Rectal smooth muscle tissue (tissue), 1 donor: ENCODE data around the gene FSTL5.

Source experiments
- H3K27ac ChIP-seq: one replicate; pipeline ENCODE4 v1.7.0; 2013; ENCODE audit warnings: low read depth, low read length, inconsistent platforms
- H3K27me3 ChIP-seq: one replicate; pipeline ENCODE4 v1.7.0; 2013; ENCODE audit warnings: low read length; ENCODE audit not compliant: control insufficient read depth, insufficient read depth
- H3K36me3 ChIP-seq: one replicate; pipeline ENCODE4 v1.7.0; 2013; ENCODE audit warnings: low read length; ENCODE audit not compliant: control insufficient read depth, insufficient read depth
- H3K4me1 ChIP-seq: one replicate; pipeline ENCODE4 v1.7.0; 2013; ENCODE audit warnings: low read length; ENCODE audit not compliant: control insufficient read depth, insufficient read depth
- H3K4me3 ChIP-seq: one replicate; pipeline ENCODE4 v1.7.0; 2013; ENCODE audit warnings: low read length
- H3K9ac ChIP-seq: one replicate; pipeline ENCODE4 v1.7.0; 2013; ENCODE audit warnings: low read length

The FSTL5 gene

DNA sequence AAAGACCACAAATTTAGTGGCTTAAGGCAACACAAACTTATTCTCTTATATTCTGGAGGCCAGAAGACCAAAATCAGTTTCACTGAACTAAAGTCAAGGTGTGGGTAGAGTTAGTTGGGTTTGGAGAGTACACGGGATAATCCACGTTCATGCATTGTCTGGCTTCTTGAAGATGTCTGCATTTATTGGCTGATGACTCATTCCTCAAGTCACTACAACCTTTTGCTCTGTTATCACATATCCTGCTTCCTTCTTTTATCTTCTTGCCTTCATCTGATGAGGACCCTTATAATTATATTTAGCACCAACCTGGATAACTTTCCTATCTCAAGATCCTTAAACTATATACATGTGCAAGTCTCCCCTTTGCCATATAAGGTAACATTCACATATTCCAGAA is 590.0 kb downstream of the FSTL5 start:
- H3K9ac ChIP-seq: no peak overlapping the region
- no peaks in the 10 kb centered on the region for H3K4me1 ChIP-seq
- H3K36me3 ChIP-seq: no peaks in the 10 kb centered on the region
- no peak overlapping the region for H3K4me3 ChIP-seq
- H3K27me3 ChIP-seq: no peaks in the 10 kb centered on the region
- H3K27ac ChIP-seq: no peak overlapping the region

- no peaks in the 10 kb centered on the region for H3K4me1 ChIP-seq
- H3K27ac ChIP-seq: no peak overlapping the region
- H3K4me3 ChIP-seq: no peak overlapping the region
- H3K36me3 ChIP-seq: no peaks in the 10 kb centered on the region
- no peaks in the 10 kb centered on the region for H3K27me3 ChIP-seq
- no peak overlapping the region for H3K9ac ChIP-seq
Observed at GRCh38 chr4:161564230-161564834, 599.5 kb downstream of the FSTL5 start.

DNA sequence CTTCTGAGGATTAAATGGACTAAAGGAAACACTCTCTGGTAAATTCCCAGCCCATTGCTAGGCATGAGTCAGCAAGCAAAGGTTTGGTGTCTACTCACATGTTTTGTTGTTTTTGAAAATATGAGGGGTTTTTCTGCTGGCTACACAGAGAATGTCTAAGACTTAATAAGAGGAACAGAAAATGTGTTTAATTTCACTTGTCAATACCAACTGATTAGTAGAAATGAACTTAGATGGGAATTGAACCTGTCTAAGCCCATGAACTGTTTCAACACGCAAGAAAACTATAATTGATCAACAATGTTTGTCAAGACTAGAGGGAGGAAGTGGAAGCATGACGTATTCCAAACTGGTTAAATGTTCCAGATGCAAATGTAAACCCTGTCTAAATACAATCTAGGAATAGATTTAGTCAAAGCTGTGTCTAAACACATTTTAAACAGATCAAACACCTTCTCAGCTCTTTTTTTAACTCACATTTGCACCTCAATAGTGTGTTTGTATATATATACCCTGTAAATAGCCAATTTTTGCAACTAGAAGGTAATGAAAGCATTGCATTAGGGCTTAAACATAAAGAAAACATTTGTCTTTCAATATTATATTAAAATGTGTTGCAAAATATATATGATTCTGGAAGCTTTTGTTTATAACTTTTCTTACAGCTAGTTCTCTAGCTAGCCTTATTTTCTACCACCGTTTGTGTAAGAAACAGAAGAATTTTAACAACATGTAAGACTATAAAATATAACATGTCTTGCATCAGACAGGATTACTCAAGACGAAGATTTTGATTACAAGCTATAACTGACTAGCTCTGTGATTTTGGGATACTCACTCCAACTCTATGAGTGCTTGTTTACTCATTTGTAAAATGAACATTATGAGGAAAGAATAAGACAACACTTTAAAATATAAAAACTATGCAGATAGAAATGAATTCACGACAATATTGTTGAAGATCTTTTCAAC is 607.8 kb downstream of the FSTL5 start:
- Histone ChIP-seq H3K9ac (no peak overlapping the region), H3K36me3 (no peaks in the 10 kb centered on the region), H3K27me3 (no peaks in the 10 kb centered on the region), H3K4me1 (no peaks in the 10 kb centered on the region), H3K27ac (no peak overlapping the region), H3K4me3 (no peak overlapping the region)

- Histone ChIP-seq H3K36me3 (no peaks in the 10 kb centered on the region), H3K4me3 (no peak overlapping the region)
Observed at GRCh38 chr4:161554372-161554990, 609.3 kb downstream of the FSTL5 start.

DNA sequence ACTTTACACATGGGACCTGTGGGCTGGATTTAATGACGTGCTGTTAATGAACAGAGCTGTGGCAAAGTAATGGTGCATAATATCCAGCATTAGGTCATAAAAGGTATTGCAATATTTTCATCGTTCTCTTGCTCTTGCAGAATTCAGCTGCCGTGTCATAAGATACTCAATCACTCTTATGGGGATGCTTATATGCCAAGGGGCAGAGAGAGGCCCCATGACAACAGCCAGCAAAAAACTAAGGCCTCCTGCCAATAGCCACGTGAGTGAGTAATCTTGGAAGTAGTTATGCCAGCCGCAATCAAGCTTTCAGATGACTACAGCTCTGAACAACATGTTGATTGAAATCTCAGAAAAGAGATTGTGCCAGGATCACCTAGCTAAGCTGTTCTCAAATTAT is 616.9 kb downstream of the FSTL5 start:
- no peaks in the 10 kb centered on the region for H3K4me1 ChIP-seq
- no peaks in the 10 kb centered on the region for H3K27me3 ChIP-seq
- no peak overlapping the region for H3K4me3 ChIP-seq
- no peaks in the 10 kb centered on the region for H3K36me3 ChIP-seq
- H3K27ac ChIP-seq: no peak overlapping the region
- no peak overlapping the region for H3K9ac ChIP-seq

More at GRCh38 chr4:161554372-161554990, 609.3 kb downstream of the FSTL5 start:
- H3K9ac ChIP-seq: no peak overlapping the region
- H3K27me3 ChIP-seq: no peaks in the 10 kb centered on the region
- H3K4me1 ChIP-seq: no peaks in the 10 kb centered on the region
- H3K27ac ChIP-seq: no peak overlapping the region

DNA sequence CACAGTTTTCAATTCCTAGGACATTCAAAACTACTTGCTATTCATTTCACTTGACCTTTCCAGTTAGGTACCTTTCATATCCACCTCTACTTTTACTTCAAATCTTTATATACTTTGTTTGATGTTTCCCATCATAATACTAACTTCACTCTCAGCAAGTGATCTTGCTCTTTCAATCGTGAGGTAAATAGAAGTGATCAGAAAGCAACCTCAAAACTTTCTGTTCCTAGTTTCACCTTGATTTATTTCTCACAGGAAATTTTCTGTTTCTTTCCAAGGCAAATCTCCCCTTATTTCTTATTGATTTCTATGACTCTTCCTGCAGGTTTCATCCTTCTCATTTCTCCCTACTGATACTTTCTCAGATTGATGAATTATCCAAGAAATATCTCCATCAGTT is 623.5 kb downstream of the FSTL5 start:
- Histone ChIP-seq H3K27me3 (no peaks in the 10 kb centered on the region), H3K27ac (no peak overlapping the region), H3K4me3 (no peak overlapping the region), H3K36me3 (no peaks in the 10 kb centered on the region), H3K4me1 (no peaks in the 10 kb centered on the region), H3K9ac (no peak overlapping the region)

GRCh38 chr4:161538941-161539340 is 624.9 kb downstream of the FSTL5 start:
- no peak overlapping the region for H3K27ac ChIP-seq
- no peak overlapping the region for H3K4me3 ChIP-seq
- no peaks in the 10 kb centered on the region for H3K27me3 ChIP-seq
- no peaks in the 10 kb centered on the region for H3K4me1 ChIP-seq
- H3K36me3 ChIP-seq: no peaks in the 10 kb centered on the region
- no peak overlapping the region for H3K9ac ChIP-seq

GRCh38 chr4:161530710-161531109 is 633.1 kb downstream of the FSTL5 start:
- Histone ChIP-seq H3K27ac (no peak overlapping the region), H3K9ac (no peak overlapping the region), H3K27me3 (no peaks in the 10 kb centered on the region), H3K4me3 (no peak overlapping the region), H3K36me3 (no peaks in the 10 kb centered on the region), H3K4me1 (no peaks in the 10 kb centered on the region)

- H3K9ac ChIP-seq: no peak overlapping the region
- H3K4me3 ChIP-seq: no peak overlapping the region
- H3K36me3 ChIP-seq: no peaks in the 10 kb centered on the region
- no peaks in the 10 kb centered on the region for H3K27me3 ChIP-seq
- H3K4me1 ChIP-seq: no peaks in the 10 kb centered on the region
- H3K27ac ChIP-seq: no peak overlapping the region
Observed at GRCh38 chr4:161525121-161525520, 638.7 kb downstream of the FSTL5 start.

GRCh38 chr4:161522031-161522430 is 641.8 kb downstream of the FSTL5 start:
- no peak overlapping the region for H3K4me3 ChIP-seq
- no peaks in the 10 kb centered on the region for H3K27me3 ChIP-seq
- H3K4me1 ChIP-seq: no peaks in the 10 kb centered on the region
- H3K36me3 ChIP-seq: no peaks in the 10 kb centered on the region
- no peak overlapping the region for H3K9ac ChIP-seq
- H3K27ac ChIP-seq: no peak overlapping the region

GRCh38 chr4:161519611-161520010 is 644.2 kb downstream of the FSTL5 start:
- Histone ChIP-seq H3K4me3 (no peak overlapping the region), H3K4me1 (no peaks in the 10 kb centered on the region), H3K27me3 (no peaks in the 10 kb centered on the region), H3K27ac (no peak overlapping the region), H3K9ac (no peak overlapping the region), H3K36me3 (no peaks in the 10 kb centered on the region)

GRCh38 chr4:161517941-161518340 is 645.9 kb downstream of the FSTL5 start:
- no peak overlapping the region for H3K4me3 ChIP-seq
- H3K9ac ChIP-seq: no peak overlapping the region
- no peaks in the 10 kb centered on the region for H3K27me3 ChIP-seq
- H3K4me1 ChIP-seq: no peaks in the 10 kb centered on the region
- no peak overlapping the region for H3K27ac ChIP-seq
- H3K36me3 ChIP-seq: no peaks in the 10 kb centered on the region
